Ascending aorta (tissue), 2 donors: ENCODE data around the gene NPNT. TPM values are rescaled to one million over a fixed set of nuclear protein-coding genes. Genes with fewer than 3 reads are reported as not detected.

Experiments used
- DNase-seq, 2 donors: peaks; one replicate each; pipeline ENCODE4 v3.0.0-alpha.2; 2019; ENCODE audit warnings: low spot score in 2 of 2
- H3K27ac ChIP-seq, 2 donors: fragments of 200-600 bp; sonication (generic); one replicate each; pipeline ENCODE4 v1.5.1; 2016 to 2017; ENCODE audit warnings: mild to moderate bottlenecking in 1 of 2
- H3K27me3 ChIP-seq: fragments of 200-600 bp; sonication (generic); one replicate; pipeline ENCODE4 v1.5.1; 2017
- H3K36me3 ChIP-seq, 2 donors: fragments of 200-600 bp; sonication (generic); one replicate each; pipeline ENCODE4 v1.5.1; 2016
- H3K4me1 ChIP-seq, 2 donors: fragments of 200-600 bp; sonication (generic); one replicate each; pipeline ENCODE4 v1.5.1; 2016 to 2017; ENCODE audit warnings: mild to moderate bottlenecking in 1 of 2
- H3K4me3 ChIP-seq, 2 donors: fragments of 200-600 bp; sonication (generic); one replicate each; pipeline ENCODE4 v1.5.1; 2016 to 2017; ENCODE audit warnings: mild to moderate bottlenecking in 1 of 2
- H3K9me3 ChIP-seq, 2 donors: fragments of 200-600 bp; sonication (generic); one replicate each; pipeline ENCODE4 v1.5.1; 2016
- CTCF ChIP-seq, 3 experiments: fragments of 200-600 bp in 2 of 3; fragments of 450-650 bp in 1 of 3; sonication (generic) in 2 of 3; IDR thresholded peaks; one replicate each; pipeline ENCODE4 v1.5.1; 2016 to 2019; ENCODE audit warnings: antibody characterized with exemption in 3 of 3, mild to moderate bottlenecking in 1 of 3, moderate library complexity in 1 of 3
- intact Hi-C: fragments of 100-400 bp; cut with DNase I; formaldehyde crosslinking; loops from one replicate; pipeline ENCODE4 v1.15.1; 2023
- total RNA-seq: library from RNA; depleted of rRNA; stranded (reverse); fragments of >200 nt; gene quantifications from one replicate; pipeline ENCODE4 v1.1.0, GENCODE V29; 2016

The NPNT gene
- total RNA-seq, 1 donor from 2014 or later, result 43.1 TPM

- DNase-seq, result no peak
- Histone ChIP-seq H3K36me3 (no peaks in the 10 kb centered on the region), H3K4me1 (no peaks in the 10 kb centered on the region), H3K27me3 (no peaks in the 10 kb centered on the region), H3K4me3 (no peak overlapping the region), H3K9me3 (peaks cover 0 to 22% of the 10 kb centered on the region in 2 donors), H3K27ac (peak overlapping the region in 1 of 2 donors; percentile 7)
- intact Hi-C loops, result no loop called here
- TF ChIP-seq CTCF (IDR thresholded peaks at IDR 0.05), result no peak
Observed at GRCh38 chr4:105859233-105859632, 36.0 kb upstream of the NPNT start.

GRCh38 chr4:105870963-105871362 lies 24.3 kb upstream of the NPNT start:
- H3K9me3 ChIP-seq, result no peaks in the 10 kb centered on the region
- H3K4me3 ChIP-seq, result no peak overlapping the region
- H3K36me3 ChIP-seq, result no peaks in the 10 kb centered on the region
- H3K27me3 ChIP-seq, result no peaks in the 10 kb centered on the region
- no peak overlapping the region for H3K27ac ChIP-seq
- no peak for DNase-seq
- intact Hi-C loops, result no loop called here
- H3K4me1 ChIP-seq, result peaks cover 0 to 6% of the 10 kb centered on the region in 2 donors
- no peak for TF ChIP-seq CTCF (IDR thresholded peaks at IDR 0.05)

- Histone ChIP-seq H3K9me3 (no peaks in the 10 kb centered on the region), H3K27me3 (no peaks in the 10 kb centered on the region), H3K27ac (no peak overlapping the region), H3K4me1 (peaks cover 0 to 6% of the 10 kb centered on the region in 2 donors), H3K4me3 (no peak overlapping the region), H3K36me3 (no peaks in the 10 kb centered on the region)
- no peak for DNase-seq
- no peak for TF ChIP-seq CTCF (IDR thresholded peaks at IDR 0.05)
- intact Hi-C loops, result no loop called here
Observed at GRCh38 chr4:105871997-105872396, 23.3 kb upstream of the NPNT start.

GRCh38 chr4:105875233-105875632 lies 20.0 kb upstream of the NPNT start:
- no peaks in the 10 kb centered on the region for H3K36me3 ChIP-seq
- no peaks in the 10 kb centered on the region for H3K9me3 ChIP-seq
- H3K4me3 ChIP-seq, result no peak overlapping the region
- DNase-seq, result no peak
- intact Hi-C loops, result no loop called here
- no peak overlapping the region for H3K27ac ChIP-seq
- no peaks in the 10 kb centered on the region for H3K27me3 ChIP-seq
- no peak for TF ChIP-seq CTCF (IDR thresholded peaks at IDR 0.05)
- H3K4me1 ChIP-seq, result peaks cover 0 to 6% of the 10 kb centered on the region in 2 donors

- Histone ChIP-seq H3K4me1 (peaks cover 0 to 6% of the 10 kb centered on the region in 2 donors), H3K4me3 (no peak overlapping the region), H3K27ac (no peak overlapping the region), H3K36me3 (no peaks in the 10 kb centered on the region), H3K27me3 (no peaks in the 10 kb centered on the region), H3K9me3 (no peaks in the 10 kb centered on the region)
- no peak for DNase-seq
- intact Hi-C loops, result no loop called here
- no peak for TF ChIP-seq CTCF (IDR thresholded peaks at IDR 0.05)
Observed at GRCh38 chr4:105878668-105879067, 16.6 kb upstream of the NPNT start.

- Histone ChIP-seq H3K27me3 (no peaks in the 10 kb centered on the region), H3K36me3 (no peaks in the 10 kb centered on the region), H3K9me3 (no peaks in the 10 kb centered on the region), H3K27ac (no peak overlapping the region), H3K4me1 (no peaks in the 10 kb centered on the region), H3K4me3 (no peak overlapping the region)
- no peak for DNase-seq
- intact Hi-C loops, result no loop called here
- TF ChIP-seq CTCF (IDR thresholded peaks at IDR 0.05), result no peak
Observed at GRCh38 chr4:105887508-105887907, 7.8 kb upstream of the NPNT start.
